C4-2B (cell line): ENCODE data around the gene PTS.
A peak's percentile ranks its signal among the peaks of the same experiment; 100 is the strongest.

Experiments used
- H3K27ac ChIP-seq: fragments of 450-650 bp; 2 replicates; pipeline ENCODE4 v1.5.1; 2017
- ZFX ChIP-seq: fragments of 450-650 bp; IDR thresholded peaks from 2 replicates; pipeline ENCODE4 v1.6.1; 2017
- TF ChIP-seq, protein P1 (sequence below): fragments of 450-650 bp; conservative IDR thresholded peaks from 2 replicates; pipeline ENCODE4 v1.5.1; 2017; ENCODE audit warnings: mild to moderate bottlenecking

PTS gene

DNA sequence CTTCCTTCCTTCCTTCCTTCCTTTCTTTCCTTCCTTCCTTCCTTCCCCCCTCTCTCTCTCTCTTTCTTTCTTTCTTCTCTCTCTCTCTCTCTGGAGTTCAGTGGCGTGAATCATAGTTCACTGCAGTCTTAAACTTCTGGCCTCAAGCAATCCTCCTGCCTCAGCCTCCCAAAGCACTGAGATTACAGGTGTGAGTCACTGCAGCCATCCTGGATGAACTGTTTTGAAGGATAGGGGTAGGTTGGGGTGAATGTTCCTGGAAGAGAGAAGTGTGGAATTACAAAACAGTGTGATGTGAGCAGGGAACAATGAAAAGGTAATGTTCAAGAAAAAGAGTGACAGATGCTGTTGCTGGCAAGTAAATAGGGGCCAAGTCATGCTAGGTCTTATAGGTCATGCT is 46.8 kb downstream of the PTS start:
- no peak for TF ChIP-seq ZFX
- TF ChIP-seq, protein P1, sequence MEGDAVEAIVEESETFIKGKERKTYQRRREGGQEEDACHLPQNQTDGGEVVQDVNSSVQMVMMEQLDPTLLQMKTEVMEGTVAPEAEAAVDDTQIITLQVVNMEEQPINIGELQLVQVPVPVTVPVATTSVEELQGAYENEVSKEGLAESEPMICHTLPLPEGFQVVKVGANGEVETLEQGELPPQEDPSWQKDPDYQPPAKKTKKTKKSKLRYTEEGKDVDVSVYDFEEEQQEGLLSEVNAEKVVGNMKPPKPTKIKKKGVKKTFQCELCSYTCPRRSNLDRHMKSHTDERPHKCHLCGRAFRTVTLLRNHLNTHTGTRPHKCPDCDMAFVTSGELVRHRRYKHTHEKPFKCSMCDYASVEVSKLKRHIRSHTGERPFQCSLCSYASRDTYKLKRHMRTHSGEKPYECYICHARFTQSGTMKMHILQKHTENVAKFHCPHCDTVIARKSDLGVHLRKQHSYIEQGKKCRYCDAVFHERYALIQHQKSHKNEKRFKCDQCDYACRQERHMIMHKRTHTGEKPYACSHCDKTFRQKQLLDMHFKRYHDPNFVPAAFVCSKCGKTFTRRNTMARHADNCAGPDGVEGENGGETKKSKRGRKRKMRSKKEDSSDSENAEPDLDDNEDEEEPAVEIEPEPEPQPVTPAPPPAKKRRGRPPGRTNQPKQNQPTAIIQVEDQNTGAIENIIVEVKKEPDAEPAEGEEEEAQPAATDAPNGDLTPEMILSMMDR, result no peak
- H3K27ac ChIP-seq, result no peak overlapping the region

DNA sequence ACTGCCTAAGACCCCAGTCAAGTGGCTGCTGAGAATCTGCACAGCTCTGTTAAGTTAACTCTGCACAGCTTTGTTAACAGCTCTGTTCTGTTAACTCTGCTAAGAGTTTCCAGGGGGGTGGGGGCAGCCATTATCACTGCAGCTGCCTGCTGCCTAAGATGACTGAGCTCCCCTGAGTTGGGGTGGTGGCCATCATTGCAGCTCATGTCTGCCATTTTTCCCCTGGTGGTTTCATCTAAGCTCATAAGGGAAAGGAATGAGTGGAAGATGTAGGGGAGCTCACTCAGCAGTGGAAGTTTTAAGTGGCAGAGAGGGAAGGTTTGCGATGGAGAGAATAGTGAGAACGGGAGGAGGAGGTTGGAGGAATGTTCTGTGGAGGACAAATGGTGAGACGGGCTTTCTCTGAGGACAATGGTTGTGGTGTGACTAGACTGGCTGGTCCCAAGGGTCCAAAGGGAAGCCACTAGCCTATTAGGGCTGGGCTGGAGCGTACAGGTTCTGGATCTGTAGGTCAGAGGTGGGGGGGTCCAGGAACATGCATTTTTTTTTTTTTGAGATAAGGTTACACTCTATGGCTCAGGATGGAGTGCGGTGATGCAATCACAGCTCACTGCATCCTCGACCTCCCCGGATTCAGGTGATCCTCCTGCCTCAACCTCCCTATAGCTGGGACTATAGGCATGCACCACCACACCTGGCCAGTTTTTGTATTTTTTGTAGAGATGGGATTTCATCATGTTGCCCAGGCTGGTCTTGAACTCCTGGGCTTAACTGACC is 48.0 kb downstream of the PTS start:
- TF ChIP-seq ZFX, result no peak

DNA sequence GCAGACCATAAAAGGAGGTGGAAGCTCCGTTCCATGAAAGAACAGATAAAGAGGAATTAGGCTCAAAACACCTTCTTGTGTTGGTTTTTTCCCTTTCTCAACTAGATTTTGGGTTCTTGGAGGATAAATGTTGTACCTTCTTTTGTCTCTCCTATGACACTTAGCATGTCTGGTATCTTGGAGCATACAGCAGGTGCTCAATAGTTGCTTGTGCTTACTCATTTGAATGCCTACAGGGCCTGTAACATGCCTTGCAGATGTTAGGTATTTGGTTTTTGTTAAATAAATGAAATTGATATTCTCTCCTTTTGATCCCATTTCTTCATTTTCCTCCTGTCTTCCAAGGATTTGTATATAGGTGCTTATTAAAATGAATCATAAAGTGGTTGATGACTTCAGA is 50.8 kb downstream of the PTS start:
- H3K27ac ChIP-seq, result no peak overlapping the region
- TF ChIP-seq, protein P1, result no peak
- no peak for TF ChIP-seq ZFX

More for the DNA sequence above, 48.0 kb downstream of the PTS start:
- H3K27ac ChIP-seq, result no peak overlapping the region

DNA sequence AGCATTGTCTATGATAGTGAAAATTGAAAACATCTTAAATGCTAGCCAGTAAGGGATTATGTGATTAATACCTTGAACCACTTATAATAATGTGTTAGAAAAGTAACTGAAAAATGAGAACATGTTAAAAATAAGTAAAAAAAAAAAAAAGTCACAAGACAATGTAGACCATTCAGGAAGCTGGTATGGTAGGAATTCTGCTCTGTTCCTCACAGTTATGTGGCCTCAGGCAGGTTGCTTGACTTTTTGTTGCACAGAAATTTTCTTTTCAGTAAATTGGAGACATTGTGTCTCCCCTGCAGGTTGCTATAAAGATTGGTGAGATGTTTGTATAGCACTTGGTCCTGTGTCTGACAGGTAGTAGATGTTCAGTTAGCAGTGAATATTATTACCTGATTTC is 51.7 kb downstream of the PTS start:
- TF ChIP-seq, protein P1, result no peak
- no peak for TF ChIP-seq ZFX
- H3K27ac ChIP-seq, result no peak overlapping the region

DNA sequence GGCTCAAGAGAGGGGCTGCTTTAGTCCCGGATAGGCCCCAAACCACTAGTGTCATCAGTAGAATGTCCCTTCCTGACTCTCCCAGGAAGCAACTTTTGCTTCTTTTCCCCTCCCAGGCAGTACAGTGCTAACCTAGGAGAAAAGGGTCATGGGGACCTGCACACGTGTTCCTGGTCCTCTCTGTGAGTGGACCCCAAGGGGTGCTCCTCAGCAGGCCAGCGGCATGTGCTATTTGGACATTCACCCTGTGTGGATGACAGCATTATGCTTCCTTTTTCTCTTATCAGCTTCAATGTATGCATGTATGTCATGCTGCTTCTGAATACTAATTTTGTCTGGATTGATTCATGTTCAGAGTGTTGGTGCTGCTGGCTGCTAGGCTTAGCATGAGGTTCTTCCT is 52.6 kb downstream of the PTS start:
- no peak overlapping the region for H3K27ac ChIP-seq
- TF ChIP-seq, protein P1, result no peak
- no peak for TF ChIP-seq ZFX

DNA sequence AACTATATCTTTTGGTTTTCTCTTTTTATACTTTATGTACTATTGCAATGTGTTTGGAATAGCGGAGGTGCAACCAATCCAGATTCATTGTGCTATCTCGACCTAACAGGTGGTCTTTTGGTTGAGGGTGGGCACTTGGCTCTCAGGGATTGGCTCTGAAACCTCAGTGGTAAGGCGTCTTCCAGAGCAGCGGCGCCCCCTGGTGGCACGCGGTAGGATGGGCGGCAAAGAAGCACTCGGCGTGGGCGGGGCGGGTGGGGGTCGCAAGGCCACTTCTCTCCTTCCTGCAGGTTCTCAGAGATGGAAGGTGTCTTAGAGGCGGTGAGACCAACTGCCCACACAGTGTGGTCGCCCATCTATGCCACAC is 53.7 kb downstream of the PTS start:
- no peak for TF ChIP-seq ZFX
- TF ChIP-seq, protein P1, result peak; percentile 88
- no peak overlapping the region for H3K27ac ChIP-seq

DNA sequence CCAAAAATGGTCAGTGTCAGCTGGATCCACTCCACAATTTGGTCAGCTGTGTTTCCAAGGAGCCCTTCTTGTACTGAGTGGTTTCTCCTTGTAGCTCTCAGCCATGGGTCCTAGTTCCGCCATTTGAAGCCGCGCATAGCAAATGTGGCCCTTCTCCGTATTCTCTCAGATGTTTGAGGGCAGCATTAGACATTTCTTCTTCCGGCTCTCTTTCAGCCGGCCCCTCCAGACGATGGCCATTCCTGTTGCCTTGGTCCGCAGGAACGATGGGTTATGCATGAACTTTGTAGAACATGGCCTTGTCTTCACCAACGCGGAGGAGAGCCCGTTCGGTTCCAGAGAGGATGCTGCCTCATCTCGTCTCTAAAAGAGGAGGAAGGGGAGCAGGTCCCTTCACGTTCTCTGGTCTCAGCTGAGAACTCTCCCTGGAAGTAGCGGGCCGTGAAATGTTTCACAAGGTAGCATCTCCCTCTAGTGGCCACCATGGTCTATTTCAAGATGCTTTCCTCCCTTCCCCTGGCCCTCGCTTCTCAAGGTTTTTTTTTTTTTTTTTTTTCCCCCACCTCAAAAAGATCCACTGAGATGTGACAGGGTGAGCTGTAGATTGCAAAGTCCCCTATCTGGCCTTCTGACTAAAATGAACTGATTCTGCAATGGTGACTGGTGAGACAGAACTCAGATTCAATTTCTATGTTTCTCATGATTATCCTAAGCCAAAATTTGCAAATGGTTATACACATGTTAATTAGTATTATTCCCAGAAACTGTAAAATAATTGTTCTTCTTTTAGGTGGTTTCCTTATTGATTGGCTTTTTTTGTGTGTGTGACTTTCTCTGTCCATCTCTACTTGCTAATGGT is 54.3 kb downstream of the PTS start:
- TF ChIP-seq, protein P1, result peak; percentile 80
- TF ChIP-seq ZFX, result no peak
- no peak overlapping the region for H3K27ac ChIP-seq
